ENCODE results near the gene LCN6. TPM values are rescaled to one million over a fixed set of nuclear protein-coding genes. Genes with fewer than 3 reads are reported as not detected.

Gene LCN6

DNA sequence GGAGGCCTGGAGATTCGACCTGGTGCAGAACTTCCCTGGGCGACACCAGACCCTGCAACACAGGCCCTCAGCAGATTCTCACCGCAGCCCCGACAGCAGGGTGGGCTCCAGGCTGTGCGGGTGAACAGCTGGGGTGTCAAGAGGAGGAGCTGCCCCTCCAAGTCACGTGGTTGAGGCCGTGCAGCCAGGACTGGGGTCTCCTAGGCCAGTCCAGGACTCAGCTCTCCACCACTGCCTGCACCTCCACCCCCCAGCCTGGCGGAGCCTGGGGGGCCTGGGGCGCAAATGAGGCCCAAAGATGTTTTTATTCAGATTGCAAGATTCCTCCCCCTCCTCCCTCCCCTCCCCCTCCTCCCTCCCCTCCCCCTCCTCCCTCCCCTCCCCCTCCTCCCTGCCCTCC lies 51.8 kb downstream of the LCN6 start:
- Histone ChIP-seq H3K4me1 (ENCODE audit: control insufficient read depth, insufficient read depth, low read length) (peaks cover 5% of the 10 kb centered on the region), H3K9ac (ENCODE audit: low read depth, low read length) (no peak overlapping the region), H3K36me3 (ENCODE audit: insufficient read depth, low read length) (no peaks in the 10 kb centered on the region), H3K9me3 (replicated peaks; ENCODE audit: low read length) (no peaks in the 10 kb centered on the region), H3K4me3 (ENCODE audit: low read length) (no peak overlapping the region), H3K27me3 (ENCODE audit: control insufficient read depth, insufficient read depth, low read length) (peaks cover 51% of the 10 kb centered on the region), H3K4me2 (ENCODE audit: low read length) (no peak overlapping the region)

DNA sequence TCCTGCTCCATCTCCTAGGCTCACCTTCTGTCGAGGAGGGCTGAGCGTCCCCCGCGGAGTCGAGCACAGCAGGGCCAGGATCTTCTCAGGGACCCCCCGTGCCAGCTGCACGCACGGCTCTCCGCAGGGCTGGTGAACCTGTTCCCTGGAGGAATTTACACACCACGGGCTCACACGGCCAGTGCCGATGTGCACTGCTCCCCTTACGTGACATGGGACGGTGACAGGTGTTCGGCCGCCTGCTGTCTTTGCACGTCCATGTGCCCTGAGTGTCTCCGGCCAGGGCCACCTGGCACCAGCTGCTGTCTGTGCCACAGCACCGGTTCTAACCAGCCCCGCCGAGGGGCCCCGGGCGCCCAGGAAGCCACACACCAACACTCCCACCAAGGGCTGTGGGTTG lies 52.4 kb downstream of the LCN6 start:
- Histone ChIP-seq H3K9ac (ENCODE audit: low read depth, low read length) (no peak overlapping the region), H3K4me2 (ENCODE audit: low read length) (no peak overlapping the region), H3K4me1 (ENCODE audit: control insufficient read depth, insufficient read depth, low read length) (peaks cover 5% of the 10 kb centered on the region), H3K4me3 (ENCODE audit: low read length) (no peak overlapping the region), H3K36me3 (ENCODE audit: insufficient read depth, low read length) (no peaks in the 10 kb centered on the region), H3K9me3 (replicated peaks; ENCODE audit: low read length) (no peaks in the 10 kb centered on the region), H3K27me3 (ENCODE audit: control insufficient read depth, insufficient read depth, low read length) (peaks cover 46% of the 10 kb centered on the region)

GRCh38 chr9:136695435-136695895 lies 52.9 kb downstream of the LCN6 start:
- no peak overlapping the region for H3K9ac ChIP-seq (ENCODE audit: low read depth, low read length)
- H3K4me2 ChIP-seq (ENCODE audit: low read length) = no peak overlapping the region
- no peaks in the 10 kb centered on the region for H3K9me3 ChIP-seq (replicated peaks; ENCODE audit: low read length)
- peaks cover 5% of the 10 kb centered on the region for H3K4me1 ChIP-seq (ENCODE audit: control insufficient read depth, insufficient read depth, low read length)
- H3K4me3 ChIP-seq (ENCODE audit: low read length) = no peak overlapping the region
- peaks cover 41% of the 10 kb centered on the region for H3K27me3 ChIP-seq (ENCODE audit: control insufficient read depth, insufficient read depth, low read length)
- no peaks in the 10 kb centered on the region for H3K36me3 ChIP-seq (ENCODE audit: insufficient read depth, low read length)

GRCh38 chr9:136694872-136695247 lies 53.5 kb downstream of the LCN6 start:
- H3K27me3 ChIP-seq (ENCODE audit: control insufficient read depth, insufficient read depth, low read length) = peaks cover 37% of the 10 kb centered on the region
- H3K4me2 ChIP-seq (ENCODE audit: low read length) = no peak overlapping the region

DNA sequence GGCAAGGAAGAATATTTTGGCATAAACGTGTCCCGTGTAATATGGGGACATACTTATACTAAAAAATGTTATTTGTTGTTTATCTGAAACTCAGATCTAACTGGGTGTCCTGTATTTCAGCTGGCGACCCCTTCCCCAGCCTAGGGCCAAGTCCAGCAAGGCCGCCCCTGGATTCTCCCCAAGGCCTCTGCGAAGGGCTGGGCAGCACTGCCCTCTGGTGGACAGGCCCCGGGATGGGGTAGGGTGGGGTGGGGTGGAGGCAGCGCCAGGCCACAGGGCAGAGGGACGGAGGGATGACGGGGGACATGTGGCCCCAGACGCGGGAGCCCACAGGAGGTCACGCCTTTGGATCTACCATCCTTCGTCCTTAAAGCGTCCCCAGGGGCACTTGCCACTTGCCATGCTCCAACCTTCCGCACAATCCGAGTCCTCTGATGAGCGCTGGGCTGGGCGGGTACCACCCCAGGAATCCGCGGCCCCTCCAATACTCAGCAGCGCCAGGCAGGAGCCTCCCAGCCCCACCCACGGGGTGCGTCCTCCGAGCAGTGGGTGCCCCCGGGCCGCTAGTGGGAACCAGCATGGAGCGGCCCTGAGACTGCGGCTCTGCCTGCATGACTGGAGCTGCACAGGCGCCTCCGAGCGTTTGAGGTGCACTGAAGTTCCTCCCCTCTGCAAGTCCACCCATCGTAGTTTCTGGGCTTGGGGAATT lies 54.0 kb downstream of the LCN6 start:
- Histone ChIP-seq H3K4me3 (ENCODE audit: low read length) (no peak overlapping the region), H3K36me3 (ENCODE audit: insufficient read depth, low read length) (no peaks in the 10 kb centered on the region), H3K4me2 (ENCODE audit: low read length) (no peak overlapping the region), H3K4me1 (ENCODE audit: control insufficient read depth, insufficient read depth, low read length) (peaks cover 5% of the 10 kb centered on the region), H3K9me3 (replicated peaks; ENCODE audit: low read length) (no peaks in the 10 kb centered on the region), H3K27me3 (ENCODE audit: control insufficient read depth, insufficient read depth, low read length) (peaks cover 36% of the 10 kb centered on the region), H3K9ac (ENCODE audit: low read depth, low read length) (no peak overlapping the region)

More at GRCh38 chr9:136694872-136695247, 53.5 kb downstream of the LCN6 start:
- H3K9ac ChIP-seq (ENCODE audit: low read depth, low read length) = no peak overlapping the region
- peaks cover 5% of the 10 kb centered on the region for H3K4me1 ChIP-seq (ENCODE audit: control insufficient read depth, insufficient read depth, low read length)
- H3K9me3 ChIP-seq (replicated peaks; ENCODE audit: low read length) = no peaks in the 10 kb centered on the region
- no peak overlapping the region for H3K4me3 ChIP-seq (ENCODE audit: low read length)
- no peaks in the 10 kb centered on the region for H3K36me3 ChIP-seq (ENCODE audit: insufficient read depth, low read length)

Small RNAs within 50 kb of the gene (small RNA-seq; reads per million reads assigned to genes)
- gene ATP6V1G1P3 = not detected
- gene MIR6722 = not detected
